ENCODE data around the gene ITGBL1.
"Not testable (repeated sequence)": the region's sequence is repeated elsewhere in the genome, so short reads cannot be mapped to it uniquely, and the experiment has no call there.

ITGBL1 gene

DNA sequence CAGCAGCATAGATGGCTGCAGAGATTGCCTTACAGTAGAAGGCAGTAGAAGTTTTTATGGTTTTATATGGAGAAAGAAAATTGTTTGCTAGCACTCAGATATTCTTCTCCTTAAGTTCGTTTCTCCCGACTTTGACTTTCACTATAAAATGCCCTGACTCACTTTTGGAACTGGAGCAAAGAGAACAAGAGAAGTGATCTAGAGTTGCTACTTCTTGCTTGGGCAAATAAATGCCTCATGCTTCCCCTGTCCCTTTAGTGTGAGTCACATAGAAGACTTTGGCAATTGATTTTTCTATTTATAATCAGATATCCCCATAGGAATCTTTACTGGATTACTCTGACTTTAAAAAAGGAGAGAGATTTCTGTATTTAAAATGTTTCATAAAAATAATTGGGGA, 46.9 kb downstream of the ITGBL1 start:
- in situ Hi-C loops (cut with HindIII; ENCODE audit: low sequenced_read_pairs), result no loop called here

DNA sequence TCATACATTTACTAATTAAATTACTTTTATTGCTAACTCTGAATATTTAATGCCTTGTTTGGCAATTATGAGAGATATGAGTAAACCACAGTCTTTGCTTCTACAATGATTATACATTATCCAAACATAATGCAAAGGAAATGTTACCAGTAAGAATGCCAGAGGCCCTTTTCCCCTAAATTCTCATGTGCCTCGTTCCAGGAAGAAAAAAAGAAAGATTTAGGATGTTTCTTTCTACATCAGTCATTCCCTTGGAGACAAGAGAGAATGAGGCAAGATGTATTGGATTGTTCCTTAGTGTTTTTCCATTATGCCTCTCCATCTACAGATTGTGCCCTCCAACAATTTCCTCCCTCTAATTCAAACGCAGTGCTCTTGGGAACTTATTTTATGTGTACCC, 50.1 kb downstream of the ITGBL1 start:
- in situ Hi-C loops (cut with HindIII; ENCODE audit: low sequenced_read_pairs), result loop anchor here (25.0 kb wide), 1 partner anchor 260 kb away; no protein-coding TSS in a partner anchor

- in situ Hi-C loops (cut with HindIII; ENCODE audit: low sequenced_read_pairs), result loop anchor here (25.0 kb wide), 1 partner anchor 251 kb away; no protein-coding TSS in a partner anchor
These were observed 58.7 kb downstream of the ITGBL1 start for GRCh38 chr13:101511161-101511560.

DNA sequence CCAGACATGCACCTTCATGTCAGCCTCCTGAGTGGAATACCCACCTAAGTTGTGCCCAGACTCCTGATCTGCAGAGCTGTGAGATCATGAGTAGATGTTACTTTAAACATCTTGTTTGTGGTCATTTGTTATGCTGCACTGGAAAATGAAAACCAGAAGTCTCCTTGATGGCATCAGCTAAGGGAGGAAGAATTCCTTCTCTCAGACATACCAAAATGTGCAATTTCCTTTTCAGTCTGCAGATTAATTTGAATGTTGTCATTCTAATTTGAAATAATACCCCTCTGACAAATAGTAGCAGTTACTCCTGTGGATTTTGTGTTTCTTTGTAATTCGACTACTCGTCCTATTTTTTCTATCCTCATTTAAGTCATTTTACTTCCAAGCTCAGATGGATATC, 59.3 kb downstream of the ITGBL1 start:
- in situ Hi-C loops (cut with HindIII; ENCODE audit: low sequenced_read_pairs), result loop anchor here (25.0 kb wide), 1 partner anchor 251 kb away; no protein-coding TSS in a partner anchor

GRCh38 chr13:101512650-101513049, 60.2 kb downstream of the ITGBL1 start:
- in situ Hi-C loops (cut with HindIII; ENCODE audit: low sequenced_read_pairs), result loop anchor here (25.0 kb wide), 1 partner anchor 250 kb away; no protein-coding TSS in a partner anchor

DNA sequence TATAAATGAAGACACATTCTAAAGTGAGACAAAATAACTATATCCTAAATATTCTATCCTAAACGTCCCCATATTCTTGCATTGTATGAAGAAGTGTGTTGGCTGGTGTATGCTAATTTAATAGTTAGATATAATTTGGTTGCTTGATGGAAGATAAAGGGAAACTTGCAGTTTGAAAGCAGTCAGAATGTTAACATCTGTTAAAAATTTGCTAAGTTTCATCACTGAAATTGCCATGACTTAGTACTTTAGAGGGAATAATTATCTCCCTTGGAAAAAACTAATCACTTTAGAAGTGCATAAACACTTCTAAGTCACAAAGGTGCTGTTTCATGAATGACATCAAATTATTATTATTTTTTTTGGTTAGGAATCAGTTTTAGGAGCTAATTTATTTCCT, 61.6 kb downstream of the ITGBL1 start:
- in situ Hi-C loops (cut with HindIII; ENCODE audit: low sequenced_read_pairs), result loop anchor here (25.0 kb wide), 1 partner anchor 248 kb away; no protein-coding TSS in a partner anchor

DNA sequence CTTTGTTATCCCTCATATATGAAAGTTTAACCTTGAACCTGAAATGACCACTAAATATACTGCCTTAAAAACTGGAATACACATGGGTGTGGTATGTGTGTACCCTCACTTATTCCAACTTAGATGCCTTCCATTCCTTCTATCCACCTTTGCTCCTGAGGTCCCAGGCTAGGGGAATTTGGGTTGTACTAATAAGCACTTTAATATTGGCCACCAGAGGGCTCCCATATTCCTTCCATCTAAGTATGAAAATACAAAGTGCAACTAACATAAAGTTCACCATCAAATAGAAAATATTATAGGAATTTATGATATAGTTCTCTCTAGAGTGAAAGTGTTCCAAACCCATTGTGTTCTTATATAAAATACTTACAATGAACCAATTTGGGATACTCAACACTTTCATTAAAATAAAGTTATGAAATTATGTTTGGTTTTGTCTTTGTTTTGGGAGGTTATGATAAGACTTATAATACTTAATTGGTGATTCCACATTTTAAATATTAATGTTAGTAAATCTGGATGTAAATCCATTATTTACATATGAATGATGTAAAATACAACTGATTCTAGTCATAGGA, 62.3 kb downstream of the ITGBL1 start:
- in situ Hi-C loops (cut with HindIII; ENCODE audit: low sequenced_read_pairs), result loop anchor here (25.0 kb wide), 1 partner anchor 248 kb away; no protein-coding TSS in a partner anchor

DNA sequence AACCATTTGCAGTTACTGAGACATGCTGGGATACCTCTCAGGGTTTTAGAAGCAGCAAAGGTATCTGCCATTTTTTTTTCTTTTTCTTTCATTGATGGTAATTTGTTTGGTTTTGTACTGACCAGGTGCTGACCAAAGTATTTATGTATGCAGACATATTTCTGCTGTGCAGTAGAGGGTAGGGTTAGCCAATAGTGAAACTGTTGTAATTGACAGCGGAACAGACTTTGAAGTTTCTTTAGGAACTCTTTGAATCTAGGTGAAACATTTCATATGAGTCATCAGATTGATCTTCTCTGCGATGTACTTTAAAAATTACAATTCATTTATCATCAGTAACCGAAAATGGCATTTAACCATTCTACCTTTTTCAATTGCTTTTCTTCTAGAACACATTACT, 63.0 kb downstream of the ITGBL1 start:
- in situ Hi-C loops (cut with HindIII; ENCODE audit: low sequenced_read_pairs), result loop anchor here (25.0 kb wide), 1 partner anchor 247 kb away; no protein-coding TSS in a partner anchor

DNA sequence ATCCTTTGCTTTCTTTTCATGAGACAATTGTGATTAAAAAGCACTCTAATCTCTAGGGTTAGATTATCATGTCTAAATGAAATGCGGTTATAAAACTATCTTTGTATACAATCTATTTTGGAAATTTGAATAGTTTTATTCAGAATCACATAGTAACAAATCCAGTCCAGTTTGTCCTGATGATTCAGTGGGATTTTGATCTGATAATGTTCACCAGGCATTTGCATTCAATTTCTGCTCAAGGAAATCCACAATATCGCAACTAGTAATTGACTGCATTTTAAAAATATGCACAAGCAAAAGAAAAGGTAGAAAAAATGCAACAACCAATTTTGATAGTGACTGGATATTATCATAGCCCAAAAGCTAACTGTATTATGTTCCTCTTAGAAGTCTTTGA, 63.8 kb downstream of the ITGBL1 start:
- in situ Hi-C loops (cut with HindIII; ENCODE audit: low sequenced_read_pairs), result loop anchor here (25.0 kb wide), 1 partner anchor 246 kb away; no protein-coding TSS in a partner anchor

DNA sequence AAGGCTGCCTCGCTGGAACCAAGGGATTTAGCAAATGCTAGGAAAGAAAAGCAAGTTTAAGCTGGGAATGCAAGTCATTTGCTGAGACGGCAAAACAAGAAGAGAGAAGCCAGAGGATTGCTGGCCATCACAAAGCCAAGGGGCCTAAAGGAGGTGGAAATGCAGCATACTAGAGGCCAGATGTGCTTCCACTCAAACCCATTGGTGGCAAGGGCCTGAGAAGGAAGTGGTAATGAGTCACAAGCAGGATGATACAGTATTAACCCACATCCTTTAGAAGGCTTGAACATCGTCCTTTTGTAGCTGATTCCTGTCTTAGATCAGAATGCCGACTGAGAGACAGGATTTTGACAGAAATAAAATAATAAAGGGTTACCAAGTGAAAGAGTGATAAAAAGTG, 68.2 kb downstream of the ITGBL1 start:
- in situ Hi-C loops (cut with HindIII; ENCODE audit: low sequenced_read_pairs), result loop anchor here (25.0 kb wide), 1 partner anchor 242 kb away; no protein-coding TSS in a partner anchor

DNA sequence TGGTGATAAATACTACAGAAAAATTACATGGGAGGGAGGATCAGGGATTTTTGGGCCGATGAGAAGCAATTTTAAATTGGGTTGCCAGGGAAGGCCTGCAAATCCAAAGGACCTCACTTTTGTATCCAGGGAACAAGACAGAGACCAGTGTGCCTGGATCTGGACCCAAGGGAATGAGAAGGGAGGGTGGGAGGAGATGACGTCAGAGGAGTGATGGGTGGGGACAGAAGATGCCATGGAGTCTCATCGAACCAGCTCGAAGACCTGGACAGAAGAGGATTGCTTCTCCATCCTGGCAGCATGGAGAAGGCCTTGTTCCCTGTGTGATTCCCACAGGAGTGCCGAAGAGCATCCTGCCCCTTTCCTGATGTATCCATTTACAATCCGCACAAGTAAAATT, 68.9 kb downstream of the ITGBL1 start:
- in situ Hi-C loops (cut with HindIII; ENCODE audit: low sequenced_read_pairs), result loop anchor here (25.0 kb wide), 1 partner anchor 241 kb away; no protein-coding TSS in a partner anchor

DNA sequence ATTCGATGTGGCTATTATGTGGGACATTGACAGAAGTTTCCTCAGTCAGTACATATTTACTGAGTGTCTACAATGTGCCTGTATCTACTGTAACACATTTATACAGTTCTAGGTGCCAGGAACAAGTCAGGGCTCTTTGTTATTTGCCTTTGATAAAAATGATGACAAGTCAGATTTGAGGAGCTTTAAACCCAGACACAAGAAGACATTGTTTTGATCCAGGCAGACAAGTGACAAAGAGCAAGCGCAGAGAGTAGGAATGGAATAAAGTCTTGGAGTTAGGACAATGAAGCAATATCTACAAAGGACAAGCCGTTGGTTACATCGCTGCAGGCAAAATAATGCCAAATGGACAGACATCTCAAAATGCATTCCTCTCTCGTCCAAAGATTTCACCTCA, 70.1 kb downstream of the ITGBL1 start:
- in situ Hi-C loops (cut with HindIII; ENCODE audit: low sequenced_read_pairs), result loop anchor here (25.0 kb wide), 1 partner anchor 240 kb away; no protein-coding TSS in a partner anchor

DNA sequence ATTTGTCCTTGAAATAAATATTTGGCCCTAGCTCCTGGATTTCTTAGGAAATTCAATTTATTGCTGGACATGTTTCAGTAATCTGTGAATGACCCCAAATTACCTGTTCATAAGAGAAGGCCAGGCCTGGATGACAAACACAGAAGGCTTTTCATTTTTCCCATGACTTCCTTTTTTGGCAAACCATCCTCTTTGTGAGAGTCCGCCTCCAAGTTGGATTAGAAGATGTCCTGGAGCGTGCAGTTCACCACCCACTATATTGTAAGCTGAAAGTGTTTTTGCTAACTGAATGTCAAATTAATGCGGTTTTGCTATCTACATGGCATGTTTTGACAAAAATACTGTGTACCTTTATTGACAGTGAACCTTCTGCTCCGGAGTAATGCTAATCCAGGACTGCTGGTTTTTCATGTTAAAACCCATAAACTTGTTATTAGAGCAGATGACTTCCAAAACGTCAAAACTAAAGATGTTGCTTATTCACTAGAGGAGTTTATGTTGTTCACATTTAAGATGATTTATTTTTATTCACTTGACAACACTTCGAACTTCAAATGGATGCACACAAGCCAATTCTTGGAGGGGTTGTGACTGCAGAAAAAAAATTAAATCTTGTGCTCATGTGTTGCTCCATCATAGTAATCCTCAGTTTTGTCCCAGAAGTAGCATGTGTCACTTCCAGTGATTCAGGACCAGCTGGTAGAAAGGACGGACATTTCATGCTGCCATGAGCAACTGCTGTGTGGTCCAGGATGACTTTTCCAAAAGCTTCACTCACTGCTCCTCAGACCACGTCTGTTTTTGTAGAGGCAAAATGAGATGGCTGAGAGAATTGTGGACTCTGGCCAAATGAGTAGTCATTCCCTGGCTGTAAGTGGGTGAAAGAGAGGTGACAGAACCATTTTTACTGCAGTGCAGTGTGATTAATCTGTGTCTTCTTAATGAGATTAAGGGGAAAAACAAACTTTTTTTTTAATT, 71.0 kb downstream of the ITGBL1 start:
- in situ Hi-C loops (cut with HindIII; ENCODE audit: low sequenced_read_pairs), result loop anchor here (25.0 kb wide), 1 partner anchor 239 kb away; no protein-coding TSS in a partner anchor

- in situ Hi-C loops (cut with HindIII; ENCODE audit: low sequenced_read_pairs), result no loop called here
These were observed 74.7 kb downstream of the ITGBL1 start for GRCh38 chr13:101527130-101527529.

DNA sequence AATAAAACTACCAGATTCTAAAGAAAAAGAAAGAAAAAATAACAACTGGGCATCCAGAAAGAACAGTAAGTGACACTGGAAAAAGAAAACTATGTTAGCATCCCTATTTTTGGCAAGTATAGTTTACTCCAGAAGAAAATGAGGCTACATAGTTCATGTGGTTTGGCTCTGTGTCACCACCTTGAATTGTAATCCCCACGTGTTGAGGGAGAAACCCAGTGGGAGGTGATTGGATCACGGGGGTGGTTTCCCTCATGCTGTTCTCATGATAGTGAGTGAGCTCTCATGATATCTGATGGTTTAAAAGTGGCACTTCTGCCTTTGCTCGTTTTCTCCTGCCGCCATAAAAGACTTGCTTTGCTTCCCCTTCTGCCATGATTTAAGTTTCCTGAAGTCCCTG, 76.9 kb downstream of the ITGBL1 start:
- in situ Hi-C loops (cut with HindIII; ENCODE audit: low sequenced_read_pairs), result no loop called here

DNA sequence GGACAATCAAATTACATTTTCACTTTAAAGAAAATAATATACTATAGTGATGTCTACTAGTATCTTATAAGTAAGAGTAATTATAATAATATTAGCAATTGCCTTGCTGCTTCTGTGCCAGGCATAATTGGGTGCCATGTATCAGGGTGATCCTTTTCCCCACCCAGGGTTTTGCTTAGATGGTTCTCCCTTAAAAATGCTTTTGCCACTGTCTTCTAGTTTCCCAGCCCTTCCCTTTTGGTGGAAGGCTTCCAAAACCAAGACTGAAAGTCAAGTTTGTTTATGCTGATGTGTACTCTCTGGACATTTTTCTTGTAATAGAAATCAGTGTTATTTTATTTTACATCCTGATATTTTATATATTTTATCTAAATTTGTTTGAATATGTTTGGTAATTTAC, 77.8 kb downstream of the ITGBL1 start:
- in situ Hi-C loops (cut with HindIII; ENCODE audit: low sequenced_read_pairs), result no loop called here

- in situ Hi-C loops (cut with HindIII; ENCODE audit: low sequenced_read_pairs), result no loop called here
These were observed 82.8 kb downstream of the ITGBL1 start for GRCh38 chr13:101535192-101535746.

DNA sequence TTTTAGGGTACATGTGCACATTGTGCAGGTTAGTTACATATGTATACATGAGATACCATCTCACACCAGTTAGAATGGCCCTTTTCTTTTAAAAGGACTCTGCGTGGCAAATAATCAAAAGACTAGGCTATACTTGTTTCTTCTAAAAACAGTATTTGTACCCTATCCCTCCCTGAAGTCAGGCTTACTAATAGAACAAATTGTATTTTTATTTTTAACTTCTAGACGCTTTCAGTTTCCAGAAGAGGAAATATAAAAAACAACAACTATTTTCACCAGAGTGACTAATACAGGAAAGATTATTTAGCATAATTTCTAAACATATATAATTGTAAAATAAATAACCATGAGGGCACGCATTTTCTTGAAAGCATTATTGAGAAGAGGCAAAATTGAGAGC, 83.6 kb downstream of the ITGBL1 start:
- in situ Hi-C loops (cut with HindIII; ENCODE audit: low sequenced_read_pairs), result no loop called here

DNA sequence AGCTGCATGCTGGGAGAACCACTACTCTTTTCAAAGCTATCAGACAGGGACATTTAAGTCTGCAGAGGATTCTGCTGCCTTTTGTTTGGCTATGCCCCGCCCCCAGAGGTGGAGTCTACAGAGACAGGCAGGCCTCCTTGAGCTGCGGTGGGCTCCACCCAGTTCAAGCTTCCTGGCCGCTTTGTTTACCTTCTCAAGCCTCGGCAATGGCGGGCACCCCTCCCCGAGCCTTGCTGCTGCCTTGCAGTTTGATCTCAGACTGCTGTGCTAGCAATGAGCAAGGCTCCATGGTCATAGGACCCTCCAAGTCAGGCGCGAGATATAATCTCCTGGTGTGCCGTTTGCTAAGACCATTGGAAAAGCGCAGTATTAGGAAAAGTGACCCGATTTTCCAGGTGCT, 92.1 kb downstream of the ITGBL1 start:
- in situ Hi-C loops (cut with HindIII; ENCODE audit: low sequenced_read_pairs), result not testable (repeated sequence)

GRCh38 chr13:101544979-101545378, 92.5 kb downstream of the ITGBL1 start:
- in situ Hi-C loops (cut with HindIII; ENCODE audit: low sequenced_read_pairs), result no loop called here

- in situ Hi-C loops (cut with HindIII; ENCODE audit: low sequenced_read_pairs), result no loop called here
These were observed 93.0 kb downstream of the ITGBL1 start for GRCh38 chr13:101545521-101545920.
